ENCODE data around the gene ARFRP1.

DNA sequence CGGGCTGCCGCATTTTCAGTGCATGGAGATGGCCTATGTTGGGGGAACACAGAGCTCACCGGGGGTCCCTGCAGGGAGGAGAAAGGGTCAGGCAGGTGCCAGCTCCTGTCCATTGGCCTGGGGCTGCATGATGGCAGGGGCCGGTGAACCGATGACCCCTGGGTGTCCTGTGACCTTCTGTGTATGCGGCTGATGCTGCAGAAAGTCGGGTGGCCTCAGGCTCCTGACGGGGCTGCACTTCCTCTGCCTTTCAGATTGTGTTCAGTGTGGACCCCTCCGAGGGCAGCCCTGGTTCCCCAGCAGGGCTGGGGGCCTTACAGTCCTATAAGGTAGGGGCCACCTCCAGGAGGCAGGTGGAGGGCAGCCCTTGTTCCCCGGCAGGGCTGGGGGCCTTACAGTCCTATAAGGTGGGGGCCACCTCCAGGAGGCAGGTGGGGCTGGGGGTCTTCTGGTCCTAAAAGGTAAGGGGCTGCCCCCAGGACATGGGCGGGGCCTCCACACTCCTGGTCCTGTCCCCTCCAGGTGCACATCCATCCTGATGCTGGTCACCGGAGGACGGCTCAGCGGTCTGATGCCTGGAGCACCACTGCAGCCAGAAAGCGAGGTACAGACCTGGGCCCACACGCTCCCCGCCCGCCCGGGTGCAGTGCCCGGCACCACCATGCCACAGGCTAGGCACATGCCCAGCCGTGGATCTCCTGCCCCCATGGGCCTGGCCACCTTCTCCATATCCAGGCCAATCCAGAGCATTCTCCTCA, 22.3 kb downstream of the ARFRP1 start:
- TF ChIP-seq, protein P1, sequence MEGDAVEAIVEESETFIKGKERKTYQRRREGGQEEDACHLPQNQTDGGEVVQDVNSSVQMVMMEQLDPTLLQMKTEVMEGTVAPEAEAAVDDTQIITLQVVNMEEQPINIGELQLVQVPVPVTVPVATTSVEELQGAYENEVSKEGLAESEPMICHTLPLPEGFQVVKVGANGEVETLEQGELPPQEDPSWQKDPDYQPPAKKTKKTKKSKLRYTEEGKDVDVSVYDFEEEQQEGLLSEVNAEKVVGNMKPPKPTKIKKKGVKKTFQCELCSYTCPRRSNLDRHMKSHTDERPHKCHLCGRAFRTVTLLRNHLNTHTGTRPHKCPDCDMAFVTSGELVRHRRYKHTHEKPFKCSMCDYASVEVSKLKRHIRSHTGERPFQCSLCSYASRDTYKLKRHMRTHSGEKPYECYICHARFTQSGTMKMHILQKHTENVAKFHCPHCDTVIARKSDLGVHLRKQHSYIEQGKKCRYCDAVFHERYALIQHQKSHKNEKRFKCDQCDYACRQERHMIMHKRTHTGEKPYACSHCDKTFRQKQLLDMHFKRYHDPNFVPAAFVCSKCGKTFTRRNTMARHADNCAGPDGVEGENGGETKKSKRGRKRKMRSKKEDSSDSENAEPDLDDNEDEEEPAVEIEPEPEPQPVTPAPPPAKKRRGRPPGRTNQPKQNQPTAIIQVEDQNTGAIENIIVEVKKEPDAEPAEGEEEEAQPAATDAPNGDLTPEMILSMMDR (IDR thresholded peaks at IDR 0.05) = no peak
- TF ChIP-seq EZH2 (IDR thresholded peaks at IDR 0.05; ENCODE audit: borderline replicate concordance, insufficient read depth, low read depth, low read length, poor library complexity, severe bottlenecking) = no peak
